ENCODE data around the gene MAN1C1. TPM values are rescaled to one million over a fixed set of nuclear protein-coding genes. Genes with fewer than 3 reads are reported as not detected.
A peak's percentile ranks its signal among the peaks of the same experiment; 100 is the strongest.
"Not testable (repeated sequence)": the region's sequence is repeated elsewhere in the genome, so short reads cannot be mapped to it uniquely, and the experiment has no call there.

The MAN1C1 gene
- total RNA-seq, 2 experiments from 2014 or later: 5.1 to 5.3 TPM

GRCh38 chr1:25598879-25599278 is 17.7 kb upstream of the MAN1C1 start:
- no peak for DNase-seq
- H3K9me3 Mint-ChIP-seq: peaks cover 6% of the 10 kb centered on the region
- no peak overlapping the region for H3K27ac Mint-ChIP-seq
- H3K4me3 Mint-ChIP-seq: no peak overlapping the region
- no peaks in the 10 kb centered on the region for H3K36me3 Mint-ChIP-seq
- peaks cover 3% of the 10 kb centered on the region for H3K4me1 Mint-ChIP-seq
- H3K27me3 Mint-ChIP-seq: no peaks in the 10 kb centered on the region

- H3K4me1 Mint-ChIP-seq: peaks cover 3% of the 10 kb centered on the region
- no peak for DNase-seq
- no peaks in the 10 kb centered on the region for H3K27me3 Mint-ChIP-seq
- no peaks in the 10 kb centered on the region for H3K36me3 Mint-ChIP-seq
- no peak overlapping the region for H3K4me3 Mint-ChIP-seq
- peaks cover 6% of the 10 kb centered on the region for H3K9me3 Mint-ChIP-seq
- H3K27ac Mint-ChIP-seq: no peak overlapping the region
Observed at GRCh38 chr1:25599969-25600610, 16.5 kb upstream of the MAN1C1 start.

GRCh38 chr1:25600971-25601699 is 15.5 kb upstream of the MAN1C1 start:
- not testable (repeated sequence) for H3K4me3 Mint-ChIP-seq, H3K4me1 Mint-ChIP-seq, H3K36me3 Mint-ChIP-seq, H3K27me3 Mint-ChIP-seq, H3K9me3 Mint-ChIP-seq, DNase-seq, H3K27ac Mint-ChIP-seq

GRCh38 chr1:25603779-25604538 is 12.6 kb upstream of the MAN1C1 start:
- H3K27me3 Mint-ChIP-seq, H3K36me3 Mint-ChIP-seq, H3K9me3 Mint-ChIP-seq, DNase-seq, H3K27ac Mint-ChIP-seq, H3K4me1 Mint-ChIP-seq, H3K4me3 Mint-ChIP-seq: not testable (repeated sequence)

- no peak overlapping the region for H3K4me3 Mint-ChIP-seq
- H3K27ac Mint-ChIP-seq: no peak overlapping the region
- peaks cover 10% of the 10 kb centered on the region for H3K4me1 Mint-ChIP-seq
- no peaks in the 10 kb centered on the region for H3K9me3 Mint-ChIP-seq
- H3K36me3 Mint-ChIP-seq: no peaks in the 10 kb centered on the region
- peaks cover 6% of the 10 kb centered on the region for H3K27me3 Mint-ChIP-seq
- DNase-seq: no peak
Observed at GRCh38 chr1:25607123-25607522, 9.5 kb upstream of the MAN1C1 start.

GRCh38 chr1:25608488-25609178 is 8.0 kb upstream of the MAN1C1 start:
- Mint-ChIP-seq H3K27me3 (peaks cover 14% of the 10 kb centered on the region), H3K4me3 (no peak overlapping the region), H3K36me3 (no peaks in the 10 kb centered on the region), H3K27ac (no peak overlapping the region), H3K9me3 (no peaks in the 10 kb centered on the region), H3K4me1 (peaks cover 10% of the 10 kb centered on the region)
- peak; percentile 86 for DNase-seq

- Mint-ChIP-seq H3K27me3 (peaks cover 17% of the 10 kb centered on the region), H3K9me3 (no peaks in the 10 kb centered on the region), H3K36me3 (no peaks in the 10 kb centered on the region), H3K27ac (no peak overlapping the region), H3K4me3 (no peak overlapping the region), H3K4me1 (peaks cover 19% of the 10 kb centered on the region)
- no peak for DNase-seq
Observed at GRCh38 chr1:25609921-25610320, 6.7 kb upstream of the MAN1C1 start.

- Mint-ChIP-seq H3K27ac (no peak overlapping the region), H3K4me3 (no peak overlapping the region), H3K36me3 (no peaks in the 10 kb centered on the region), H3K9me3 (no peaks in the 10 kb centered on the region), H3K4me1 (peaks cover 29% of the 10 kb centered on the region), H3K27me3 (peaks cover 17% of the 10 kb centered on the region)
- no peak for DNase-seq
Observed at GRCh38 chr1:25610822-25611630, 5.6 kb upstream of the MAN1C1 start.

GRCh38 chr1:25611843-25612242 is 4.7 kb upstream of the MAN1C1 start:
- Mint-ChIP-seq H3K27ac (no peak overlapping the region), H3K4me3 (no peak overlapping the region)
- no peak for DNase-seq

GRCh38 chr1:25612421-25612820 is 4.2 kb upstream of the MAN1C1 start:
- Mint-ChIP-seq H3K9me3 (no peaks in the 10 kb centered on the region), H3K4me3 (no peak overlapping the region), H3K4me1 (peaks cover 27% of the 10 kb centered on the region), H3K36me3 (no peaks in the 10 kb centered on the region), H3K27me3 (peaks cover 17% of the 10 kb centered on the region), H3K27ac (no peak overlapping the region)
- no peak for DNase-seq

More at GRCh38 chr1:25611843-25612242, 4.7 kb upstream of the MAN1C1 start:
- Mint-ChIP-seq H3K4me1 (peaks cover 29% of the 10 kb centered on the region), H3K27me3 (peaks cover 17% of the 10 kb centered on the region), H3K36me3 (no peaks in the 10 kb centered on the region), H3K9me3 (no peaks in the 10 kb centered on the region)

GRCh38 chr1:25613091-25613490 is 3.5 kb upstream of the MAN1C1 start:
- H3K9me3 Mint-ChIP-seq: no peaks in the 10 kb centered on the region
- DNase-seq: no peak
- H3K4me3 Mint-ChIP-seq: no peak overlapping the region
- no peak overlapping the region for H3K27ac Mint-ChIP-seq
- peaks cover 28% of the 10 kb centered on the region for H3K4me1 Mint-ChIP-seq
- peaks cover 17% of the 10 kb centered on the region for H3K27me3 Mint-ChIP-seq
- no peaks in the 10 kb centered on the region for H3K36me3 Mint-ChIP-seq

GRCh38 chr1:25614501-25615171 is 2.0 kb upstream of the MAN1C1 start:
- Mint-ChIP-seq H3K27me3 (peaks cover 17% of the 10 kb centered on the region), H3K4me3 (peak overlapping the region; percentile 33)

GRCh38 chr1:25615172-25615541 is 1.4 kb upstream of the MAN1C1 start:
- DNase-seq: peak; percentile 40
- Mint-ChIP-seq H3K4me3 (peak overlapping the region; percentile 33), H3K36me3 (no peaks in the 10 kb centered on the region), H3K9me3 (no peaks in the 10 kb centered on the region), H3K27ac (no peak overlapping the region), H3K4me1 (peaks cover 43% of the 10 kb centered on the region), H3K27me3 (peaks cover 17% of the 10 kb centered on the region)

More at GRCh38 chr1:25614501-25615171, 2.0 kb upstream of the MAN1C1 start:
- Mint-ChIP-seq H3K9me3 (no peaks in the 10 kb centered on the region), H3K4me1 (peaks cover 38% of the 10 kb centered on the region), H3K27ac (peak overlapping the region; percentile 28), H3K36me3 (no peaks in the 10 kb centered on the region)
- DNase-seq: no peak

GRCh38 chr1:25615563-25616094 is 962 bp upstream of the MAN1C1 start:
- H3K27ac Mint-ChIP-seq: no peak overlapping the region
- peak overlapping the region; percentile 30 for H3K4me3 Mint-ChIP-seq
- DNase-seq: no peak
- H3K27me3 Mint-ChIP-seq: peaks cover 17% of the 10 kb centered on the region
- no peaks in the 10 kb centered on the region for H3K9me3 Mint-ChIP-seq
- peaks cover 47% of the 10 kb centered on the region for H3K4me1 Mint-ChIP-seq
- no peaks in the 10 kb centered on the region for H3K36me3 Mint-ChIP-seq

Data from activated naive CD8-positive, alpha-beta T cell treated with anti-CD3 and anti-CD28 coated beads for 36 hours (primary cell).